ENCODE results near the gene KLK15. TPM values are rescaled to one million over a fixed set of nuclear protein-coding genes. Genes with fewer than 3 reads are reported as not detected.

The KLK15 gene
- total and polyA plus RNA-seq, 2 donors (not counting 3 experiments of a cell fraction or from before 2014, with no cell fraction given) = not detected

DNA sequence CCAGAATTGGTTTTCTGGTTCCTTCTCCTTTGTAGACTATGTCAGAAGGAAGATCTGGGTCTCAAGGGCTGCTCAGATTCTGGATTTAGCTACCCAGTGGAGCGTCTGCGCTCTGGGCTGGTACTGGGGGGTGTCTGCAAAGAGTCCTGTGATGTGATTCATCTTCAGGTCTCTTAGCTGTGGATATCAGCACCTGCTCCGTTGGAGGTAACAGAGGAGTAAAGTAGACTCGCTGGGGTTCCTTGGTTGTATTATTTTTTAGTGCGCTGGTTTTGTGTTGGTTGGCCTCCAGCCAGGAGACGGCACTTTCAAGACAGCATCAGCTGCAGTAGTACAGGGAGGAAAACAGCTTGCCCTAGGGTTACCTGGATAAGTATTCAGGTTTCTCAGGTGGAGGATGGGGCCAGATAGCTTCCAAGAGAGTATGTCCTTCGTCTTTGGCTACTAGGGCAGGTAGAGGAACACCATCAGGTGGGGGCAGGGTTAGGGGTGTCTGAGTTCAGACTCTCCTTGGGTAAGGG is 10.4 kb upstream of the KLK15 start:
- H3K9me3 ChIP-seq (replicated peaks; ENCODE audit: control insufficient read depth, insufficient read depth, low read length) = no peaks in the 10 kb centered on the region
- intact Hi-C loops (cut with micrococcal nuclease) (no loop called here), dilution Hi-C loops (cut with MboI; ENCODE audit: extremely low pct_ligation_motif_present, low sequenced_read_pairs) (no loop called here)
- CTCF ChIA-PET = no interaction called here
- no peaks in the 10 kb centered on the region for H3K36me3 ChIP-seq (ENCODE audit: control insufficient read depth in 2 of 2, extremely low read depth in 1 of 2, insufficient read depth in 2 of 2, low read length in 2 of 2)
- POLR2A ChIA-PET = no interaction called here
- no peak overlapping the region for H2AFZ ChIP-seq (ENCODE audit: low read depth, low read length)
- no peaks in the 10 kb centered on the region for H3K79me2 ChIP-seq (ENCODE audit: control insufficient read depth, insufficient read depth, low read length)
- H3K27me3 ChIP-seq (ENCODE audit: control insufficient read depth in 2 of 2, insufficient read depth in 2 of 2, low read length in 2 of 2) = no peaks in the 10 kb centered on the region
- H3K4me1 ChIP-seq (ENCODE audit: control insufficient read depth, extremely low read depth, insufficient read depth, low read length) = no peaks in the 10 kb centered on the region
- H4K20me1 ChIP-seq (replicated peaks; ENCODE audit: control insufficient read depth, extremely low read depth, insufficient read depth, low read length) = no peaks in the 10 kb centered on the region
- H3K4me2 ChIP-seq (ENCODE audit: insufficient read depth, low read length) = no peak overlapping the region
- FAIRE-seq = no peak
- no peaks in the 10 kb centered on the region for H3K9me1 ChIP-seq (replicated peaks; ENCODE audit: control insufficient read depth, extremely low read depth, insufficient read depth, low read length)
- H3K9ac ChIP-seq (replicated peaks; ENCODE audit: extremely low read depth, insufficient read depth, low read length) = no peak overlapping the region
- no peak overlapping the region for H3K4me3 ChIP-seq (replicated peaks in 1 of 3; ENCODE audit: insufficient read depth in 1 of 3, low read depth in 1 of 3, low read length in 3 of 3)
- TF ChIP-seq GATA2 (IDR thresholded peaks at IDR 0.05; ENCODE audit: insufficient read depth, insufficient read length, low read depth, low read length) = no peak
- no peak for TF ChIP-seq EZH2 (IDR thresholded peaks at IDR 0.05; ENCODE audit: borderline replicate concordance, low read depth, low read length, severe bottlenecking)
- TF ChIP-seq, protein P1, sequence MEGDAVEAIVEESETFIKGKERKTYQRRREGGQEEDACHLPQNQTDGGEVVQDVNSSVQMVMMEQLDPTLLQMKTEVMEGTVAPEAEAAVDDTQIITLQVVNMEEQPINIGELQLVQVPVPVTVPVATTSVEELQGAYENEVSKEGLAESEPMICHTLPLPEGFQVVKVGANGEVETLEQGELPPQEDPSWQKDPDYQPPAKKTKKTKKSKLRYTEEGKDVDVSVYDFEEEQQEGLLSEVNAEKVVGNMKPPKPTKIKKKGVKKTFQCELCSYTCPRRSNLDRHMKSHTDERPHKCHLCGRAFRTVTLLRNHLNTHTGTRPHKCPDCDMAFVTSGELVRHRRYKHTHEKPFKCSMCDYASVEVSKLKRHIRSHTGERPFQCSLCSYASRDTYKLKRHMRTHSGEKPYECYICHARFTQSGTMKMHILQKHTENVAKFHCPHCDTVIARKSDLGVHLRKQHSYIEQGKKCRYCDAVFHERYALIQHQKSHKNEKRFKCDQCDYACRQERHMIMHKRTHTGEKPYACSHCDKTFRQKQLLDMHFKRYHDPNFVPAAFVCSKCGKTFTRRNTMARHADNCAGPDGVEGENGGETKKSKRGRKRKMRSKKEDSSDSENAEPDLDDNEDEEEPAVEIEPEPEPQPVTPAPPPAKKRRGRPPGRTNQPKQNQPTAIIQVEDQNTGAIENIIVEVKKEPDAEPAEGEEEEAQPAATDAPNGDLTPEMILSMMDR (IDR thresholded peaks at IDR 0.05; ENCODE audit: extremely low read depth in 1 of 2, insufficient read depth in 1 of 2, low read depth in 1 of 2, low read length in 2 of 2) = no peak
- TF ChIP-seq FOS (IDR thresholded peaks at IDR 0.05; ENCODE audit: borderline replicate concordance, insufficient read depth, low read length) = no peak
- TF ChIP-seq, protein P2, sequence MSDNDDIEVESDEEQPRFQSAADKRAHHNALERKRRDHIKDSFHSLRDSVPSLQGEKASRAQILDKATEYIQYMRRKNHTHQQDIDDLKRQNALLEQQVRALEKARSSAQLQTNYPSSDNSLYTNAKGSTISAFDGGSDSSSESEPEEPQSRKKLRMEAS (IDR thresholded peaks at IDR 0.05; ENCODE audit: insufficient read depth, insufficient read length) = no peak
- BruUV-seq (replicated peaks) = no TSS peak
- no peak overlapping the region for H3K27ac ChIP-seq (ENCODE audit: insufficient read depth, low read depth, low read length)
- no peak for DNase-seq (ENCODE audit: low read depth, low spot score)

DNA sequence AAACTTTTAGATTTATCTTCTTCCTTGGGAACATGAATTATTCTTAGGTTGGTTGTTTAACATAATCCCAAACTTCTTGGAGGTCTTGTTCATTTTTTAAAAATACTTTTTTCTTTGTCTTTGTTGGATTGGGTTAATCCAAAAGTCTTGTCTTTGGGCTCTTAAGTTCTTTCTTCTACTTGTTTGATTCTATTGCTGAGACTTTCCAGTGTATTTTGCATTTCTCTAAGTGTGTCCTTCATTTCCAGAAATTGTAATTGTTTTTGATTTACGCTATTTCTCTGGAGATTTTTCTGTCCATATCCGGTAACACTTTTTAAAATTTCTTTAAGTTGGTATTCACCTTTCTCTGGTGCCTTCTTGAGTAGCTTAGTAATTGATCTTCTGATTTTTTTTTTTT is 9.8 kb upstream of the KLK15 start:
- no peak overlapping the region for H3K4me2 ChIP-seq (ENCODE audit: insufficient read depth, low read length)
- TF ChIP-seq MYC (IDR thresholded peaks at IDR 0.05; ENCODE audit: low read depth, low read length) (no peak), JUN (IDR thresholded peaks at IDR 0.05; ENCODE audit: borderline replicate concordance, insufficient read depth, insufficient read length, low read depth) (no peak), EZH2 (IDR thresholded peaks at IDR 0.05; ENCODE audit: borderline replicate concordance, low read depth, low read length, severe bottlenecking) (no peak), FOS (IDR thresholded peaks at IDR 0.05; ENCODE audit: borderline replicate concordance, insufficient read depth, low read length) (no peak), GATA2 (IDR thresholded peaks at IDR 0.05; ENCODE audit: insufficient read depth, insufficient read length, low read depth, low read length) (no peak), POLR2A (IDR thresholded peaks at IDR 0.05; ENCODE audit: low read depth, low read length) (no peak), POLR2AphosphoS5 (IDR thresholded peaks at IDR 0.05; ENCODE audit: insufficient read depth, low read depth, low read length) (no peak)
- TF ChIP-seq, protein P1 (IDR thresholded peaks at IDR 0.05; ENCODE audit: extremely low read depth in 1 of 2, insufficient read depth in 1 of 2, low read depth in 1 of 2, low read length in 2 of 2) = no peak
- TF ChIP-seq, protein P2 (IDR thresholded peaks at IDR 0.05; ENCODE audit: insufficient read depth, insufficient read length) = no peak
- dilution Hi-C loops (cut with MboI; ENCODE audit: extremely low pct_ligation_motif_present, low sequenced_read_pairs) (no loop called here), intact Hi-C loops (cut with micrococcal nuclease) (no loop called here)
- no peaks in the 10 kb centered on the region for H3K36me3 ChIP-seq (ENCODE audit: control insufficient read depth in 2 of 2, extremely low read depth in 1 of 2, insufficient read depth in 2 of 2, low read length in 2 of 2)
- FAIRE-seq (no peak), DNase-seq (ENCODE audit: low read depth, low spot score) (no peak)
- no TSS peak for BruUV-seq (replicated peaks)
- no peaks in the 10 kb centered on the region for H3K9me3 ChIP-seq (replicated peaks; ENCODE audit: control insufficient read depth, insufficient read depth, low read length)
- no peaks in the 10 kb centered on the region for H3K9me1 ChIP-seq (replicated peaks; ENCODE audit: control insufficient read depth, extremely low read depth, insufficient read depth, low read length)
- no peak overlapping the region for H2AFZ ChIP-seq (ENCODE audit: low read depth, low read length)
- H3K27ac ChIP-seq (ENCODE audit: insufficient read depth, low read depth, low read length) = no peak overlapping the region
- ChIA-PET CTCF (no interaction called here), POLR2A (no interaction called here)
- no peak overlapping the region for H3K9ac ChIP-seq (replicated peaks; ENCODE audit: extremely low read depth, insufficient read depth, low read length)
- no peaks in the 10 kb centered on the region for H4K20me1 ChIP-seq (replicated peaks; ENCODE audit: control insufficient read depth, extremely low read depth, insufficient read depth, low read length)
- H3K27me3 ChIP-seq (ENCODE audit: control insufficient read depth in 2 of 2, insufficient read depth in 2 of 2, low read length in 2 of 2) = no peaks in the 10 kb centered on the region
- H3K79me2 ChIP-seq (ENCODE audit: control insufficient read depth, insufficient read depth, low read length) = no peaks in the 10 kb centered on the region
- no peaks in the 10 kb centered on the region for H3K4me1 ChIP-seq (ENCODE audit: control insufficient read depth, extremely low read depth, insufficient read depth, low read length)
- no peak overlapping the region for H3K4me3 ChIP-seq (replicated peaks in 1 of 3; ENCODE audit: insufficient read depth in 1 of 3, low read depth in 1 of 3, low read length in 3 of 3)

All from endothelial cell of umbilical vein (primary cell).